NCI-H524 (cell line): Measurements from ENCODE around the gene BRD7.
A peak's percentile ranks its signal among the peaks of the same experiment; 100 is the strongest.
"Not testable (repeated sequence)": the region's sequence is repeated elsewhere in the genome, so short reads cannot be mapped to it uniquely, and the experiment has no call there.

ENCODE experiments used
- DNase-seq, 2 experiments: peaks; one replicate each; lab custom pipeline; 2025; lab: John Stamatoyannopoulos, UW

The BRD7 gene

DNA sequence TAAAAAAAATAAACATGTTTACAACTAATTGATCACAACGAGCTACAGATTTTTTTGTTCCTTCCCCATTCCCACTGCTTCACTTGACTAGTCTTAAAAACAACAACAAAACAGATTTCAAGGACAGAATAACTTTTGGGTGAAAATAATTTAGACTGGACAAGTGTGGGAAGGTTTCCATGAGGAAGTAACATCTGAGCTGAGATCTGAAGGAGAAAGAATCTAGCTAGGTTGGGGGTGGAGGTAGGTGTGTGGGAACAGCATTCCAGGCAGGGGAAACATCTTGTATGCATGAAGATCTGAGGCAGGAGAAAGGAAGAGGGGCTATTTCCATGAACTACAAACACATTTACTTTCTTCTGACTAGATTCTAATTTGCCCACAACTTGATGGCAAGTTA, 9.2 kb downstream of the BRD7 start:
- no peak for DNase-seq

DNA sequence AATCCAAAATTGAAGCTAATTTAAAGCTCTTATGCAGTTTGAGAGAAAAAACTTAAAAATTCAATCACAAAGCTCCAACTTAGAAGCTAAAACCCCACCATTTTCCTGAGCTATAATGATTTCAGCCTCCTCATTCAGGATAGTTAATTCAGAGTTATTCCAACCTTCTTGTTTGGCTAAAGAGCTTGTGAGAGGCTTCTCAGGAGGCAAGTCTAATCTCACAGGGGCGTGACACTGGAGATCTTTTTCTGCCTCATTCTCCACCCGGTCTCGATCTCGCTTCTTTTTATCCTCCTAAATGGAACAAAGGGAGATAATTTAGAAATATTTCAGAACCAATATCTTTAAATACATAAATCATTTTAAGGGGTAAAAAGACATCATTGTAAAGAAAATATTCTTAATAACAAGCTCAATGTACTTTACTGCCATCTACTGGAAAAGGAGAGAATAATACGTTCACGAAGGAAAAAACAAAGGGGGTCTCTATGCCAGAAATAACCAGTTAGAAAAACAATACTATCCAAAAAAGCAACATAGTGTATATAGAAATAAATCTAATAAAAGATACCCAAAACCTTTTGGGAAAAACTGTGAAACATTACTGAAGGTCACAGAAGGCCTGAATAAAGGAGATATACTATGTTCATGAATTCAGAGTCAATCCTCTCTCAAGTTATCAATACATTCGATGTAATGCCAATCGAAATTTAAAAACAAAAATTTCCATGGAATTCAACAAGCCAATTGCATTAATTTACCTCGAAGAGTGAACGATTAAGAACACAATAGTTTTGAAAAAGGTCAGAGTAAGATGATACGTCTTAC, 13.9 kb downstream of the BRD7 start:
- DNase-seq = peak in 1 of 2 experiments; percentile 26

DNA sequence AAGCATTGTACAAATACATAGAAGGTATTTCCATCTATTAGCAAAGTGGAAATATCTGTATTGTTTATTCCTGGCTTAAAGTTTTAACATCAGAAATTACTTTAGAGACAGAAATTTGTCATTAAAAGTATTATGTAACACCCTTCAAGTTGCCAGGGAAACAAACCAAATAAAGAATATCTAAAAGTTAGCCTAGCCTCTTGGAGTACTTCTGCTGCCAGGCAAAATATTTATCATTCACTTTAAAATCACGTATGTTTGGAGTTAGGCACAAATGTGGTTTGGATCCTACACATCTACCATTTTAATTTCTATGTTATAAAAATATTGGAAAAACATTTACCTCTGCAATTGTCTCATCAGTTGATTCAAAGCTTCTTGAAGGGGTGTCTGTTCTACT, 14.7 kb downstream of the BRD7 start:
- no peak for DNase-seq

DNA sequence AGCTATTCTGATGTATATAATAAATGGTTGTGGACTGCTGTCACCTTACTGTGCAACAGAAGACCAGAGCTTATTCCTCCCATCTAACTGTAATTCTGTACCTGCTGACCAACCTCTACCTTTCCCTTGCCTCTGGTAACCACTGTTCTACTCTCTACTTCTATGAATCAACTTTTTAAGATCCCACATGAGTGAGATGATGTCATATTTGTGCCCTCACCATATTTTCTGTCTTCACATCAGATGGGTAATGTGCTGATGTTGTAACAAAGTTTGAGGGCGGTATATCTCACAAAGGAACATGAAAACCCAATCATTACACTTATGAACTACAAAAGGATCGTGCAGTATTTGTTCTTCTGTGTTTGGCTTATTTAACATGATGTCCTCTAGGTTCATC, 16.8 kb downstream of the BRD7 start:
- no peak for DNase-seq

DNA sequence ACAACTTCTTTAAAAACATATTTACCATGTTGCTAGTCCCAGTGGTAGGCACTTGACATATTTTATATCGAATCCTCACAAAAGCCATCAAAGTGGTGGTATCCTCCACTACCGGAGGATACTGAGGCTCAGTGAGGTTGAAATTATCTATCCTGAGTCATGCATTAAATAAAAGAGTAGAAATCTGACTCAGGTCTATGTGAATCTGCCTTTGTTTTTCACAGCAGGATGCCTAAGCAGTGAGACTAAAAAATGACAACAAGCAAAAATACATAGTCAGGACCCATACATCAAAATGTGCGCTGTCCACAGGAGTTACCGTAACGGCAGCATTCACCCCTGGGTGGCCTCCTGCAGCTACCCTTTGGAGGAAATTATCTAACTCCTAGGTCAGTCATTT, 17.7 kb downstream of the BRD7 start:
- no peak for DNase-seq

- DNase-seq = not testable (repeated sequence)
Measured at GRCh38 chr16:50345210-50345609, 23.6 kb downstream of the BRD7 start.

DNA sequence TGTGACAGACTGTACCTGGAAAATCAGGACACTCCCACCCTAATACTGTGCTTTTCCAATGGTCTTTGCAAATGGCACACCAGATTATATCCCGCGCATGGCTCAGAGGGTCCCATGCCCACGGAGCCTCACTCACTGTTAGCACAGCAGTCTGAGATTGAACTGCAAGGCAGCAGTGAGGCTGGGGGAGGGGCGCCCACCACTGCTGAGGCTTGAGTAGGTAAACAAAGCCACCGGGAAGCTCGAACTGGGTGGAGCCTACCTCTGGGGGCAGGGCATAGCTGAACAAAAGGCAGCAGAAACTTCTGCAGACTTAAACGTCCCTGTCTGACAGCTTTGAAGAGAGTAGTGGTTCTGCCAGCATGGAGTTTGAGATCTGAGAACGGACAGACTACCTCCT, 25.2 kb downstream of the BRD7 start:
- not testable (repeated sequence) for DNase-seq

DNA sequence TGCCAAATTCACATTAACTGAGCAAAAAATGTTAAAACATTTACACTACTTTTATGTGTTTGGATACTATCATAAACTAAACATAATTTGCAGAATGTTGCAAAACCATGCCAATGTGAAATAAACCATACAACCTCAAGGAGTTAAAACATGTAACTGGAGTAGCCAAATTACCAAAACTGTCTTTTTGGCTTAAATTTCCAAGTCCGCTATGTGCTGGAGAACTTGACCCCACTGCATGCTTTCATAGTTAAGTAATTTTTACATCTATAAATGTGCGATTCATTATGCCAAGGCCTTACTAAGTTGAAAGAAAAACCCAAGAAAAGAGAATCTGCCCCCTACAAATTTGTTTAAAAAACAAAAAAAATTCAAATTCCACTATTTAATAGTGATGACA, 28.2 kb downstream of the BRD7 start:
- no peak for DNase-seq

GRCh38 chr16:50338371-50339231, 30.2 kb downstream of the BRD7 start:
- DNase-seq = no peak

DNA sequence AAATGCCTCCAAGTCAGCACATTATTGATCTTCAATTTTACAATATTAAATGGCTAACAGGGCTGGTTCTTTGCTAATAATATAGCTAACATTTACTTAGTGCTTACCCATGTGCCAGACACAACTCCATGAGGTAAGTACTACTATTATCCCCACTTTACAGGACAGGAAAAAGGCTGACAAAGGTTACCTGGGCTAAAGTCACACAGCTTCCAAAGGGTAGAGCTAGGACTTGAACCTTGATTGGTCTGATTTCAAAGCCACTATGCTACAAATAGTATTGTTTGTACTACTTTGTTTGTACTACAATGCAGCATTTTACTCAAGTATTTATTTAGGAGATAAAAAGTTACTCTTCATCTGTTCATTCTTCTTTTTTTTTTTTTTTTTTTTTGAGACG, 31.9 kb downstream of the BRD7 start:
- DNase-seq = no peak

DNA sequence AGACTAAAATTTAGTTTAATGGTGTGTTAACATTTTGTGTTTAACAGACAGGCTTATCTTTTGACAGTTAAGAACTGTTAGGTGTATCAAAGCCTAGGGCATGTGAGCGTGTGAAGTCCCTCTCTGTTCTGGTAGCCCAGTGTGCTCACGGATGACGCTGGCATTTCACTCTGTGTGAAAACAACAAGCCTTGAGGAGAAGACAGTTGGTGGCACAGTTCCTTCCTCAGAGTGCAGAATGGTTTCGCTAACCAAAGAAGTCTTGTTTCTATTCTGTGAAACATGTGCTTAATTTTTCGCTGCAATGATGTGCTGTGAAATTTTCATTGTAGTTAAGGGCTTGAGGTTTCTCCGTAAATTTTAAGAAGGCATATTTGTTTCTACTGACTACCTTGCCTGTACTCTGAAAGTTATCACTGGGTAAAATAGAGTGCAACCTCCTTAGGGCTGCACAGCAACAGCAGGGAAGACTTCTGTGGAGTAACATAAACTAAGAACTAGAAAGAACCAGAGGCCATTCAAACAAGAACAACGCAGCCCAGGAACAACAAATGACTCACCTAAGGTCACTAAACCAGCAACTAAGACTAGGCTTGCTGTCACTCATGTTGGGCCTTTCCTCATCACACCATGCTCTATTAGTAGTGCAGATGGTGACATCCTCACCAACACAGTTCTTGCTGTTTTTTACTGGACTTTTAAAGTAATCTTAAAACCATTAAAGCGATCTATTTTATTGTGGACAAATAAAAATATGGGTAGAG, 33.4 kb downstream of the BRD7 start:
- DNase-seq = no peak

- no peak for DNase-seq
Measured at GRCh38 chr16:50334106-50334975, 34.4 kb downstream of the BRD7 start.

DNA sequence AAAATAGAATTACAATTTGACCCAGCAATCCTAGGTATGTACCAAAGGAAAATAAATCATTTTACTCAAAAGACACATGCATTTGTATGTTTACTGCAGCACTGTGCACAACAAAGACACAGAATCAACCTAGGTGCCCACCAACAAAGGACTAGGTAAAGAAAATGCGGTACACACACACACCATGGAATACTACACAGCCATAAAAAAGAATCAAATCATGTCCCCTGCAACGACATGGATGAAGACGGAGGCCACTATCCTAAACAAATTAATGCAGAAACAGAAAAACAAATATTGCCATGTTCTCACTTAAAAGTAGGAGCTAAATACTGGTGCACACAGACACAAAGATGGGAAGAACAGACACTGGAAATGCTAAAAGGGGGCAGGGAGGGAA, 36.2 kb downstream of the BRD7 start:
- no peak for DNase-seq

DNA sequence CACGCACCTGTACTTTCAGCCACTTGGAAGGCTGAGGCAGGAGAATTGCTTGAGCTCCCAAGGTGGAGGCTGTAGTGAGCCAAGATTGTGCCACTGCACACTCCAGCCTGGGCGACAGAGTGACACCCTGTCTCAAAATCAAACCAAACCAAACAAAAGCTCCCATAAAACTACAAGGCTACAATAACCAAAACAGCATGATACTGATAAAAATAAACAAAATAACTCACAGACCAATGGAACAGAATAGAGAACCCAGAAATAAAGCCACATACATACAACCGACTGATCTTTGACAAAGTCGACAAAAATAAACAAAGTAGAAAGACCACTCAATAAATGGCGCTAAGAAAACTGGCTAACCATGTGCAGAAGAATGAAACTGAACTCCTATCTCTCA, 37.2 kb downstream of the BRD7 start:
- no peak for DNase-seq

- no peak for DNase-seq
Measured at GRCh38 chr16:50329446-50330189, 39.2 kb downstream of the BRD7 start.

DNA sequence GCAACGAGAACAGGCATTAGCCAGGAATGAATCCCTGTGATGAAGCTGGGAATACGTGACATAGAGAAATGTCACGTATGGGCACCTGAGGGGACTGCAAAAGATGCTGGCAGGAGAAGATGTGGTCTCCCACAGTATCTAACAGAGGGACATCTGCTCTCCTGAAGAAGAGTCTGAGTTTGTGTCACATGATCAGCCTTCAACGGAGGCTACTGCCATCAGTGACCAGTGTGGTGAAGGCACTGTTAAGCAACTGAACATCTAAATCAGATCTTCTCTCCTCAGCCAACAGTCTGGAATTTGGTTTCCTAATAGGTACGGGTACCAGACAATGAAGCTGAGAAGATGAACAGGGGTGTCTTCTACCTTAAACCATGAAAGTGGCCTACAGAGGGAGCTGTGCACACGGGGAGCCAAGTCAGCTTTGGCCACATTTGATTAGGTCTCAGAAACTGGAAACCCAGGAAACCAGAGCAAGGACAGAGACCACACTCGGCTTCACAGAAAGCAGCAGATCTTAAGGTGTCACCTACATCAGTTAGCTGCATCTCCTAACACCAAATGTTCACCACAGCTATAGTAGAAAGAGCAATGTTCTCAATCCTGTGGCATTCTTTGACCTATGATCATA, 41.8 kb downstream of the BRD7 start:
- peak; percentile 23 for DNase-seq

DNA sequence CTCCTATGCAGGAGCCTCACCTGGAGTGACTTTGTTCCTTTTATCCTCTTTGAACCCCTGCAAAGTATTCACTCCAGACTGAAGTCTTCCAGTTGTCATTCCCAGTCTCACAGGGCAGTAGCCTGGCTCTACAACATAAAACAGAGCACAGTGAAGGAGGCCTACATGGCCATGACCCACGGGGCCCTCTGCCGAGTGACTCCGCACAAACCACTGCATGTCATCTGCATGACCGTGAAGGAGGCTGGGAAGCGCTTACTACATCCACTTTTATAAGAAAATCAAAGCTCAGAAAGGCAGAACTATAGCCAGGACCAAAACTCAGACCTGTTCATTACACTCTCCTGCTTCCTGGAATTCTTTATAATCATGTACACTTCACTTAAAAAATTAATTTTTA, 42.5 kb downstream of the BRD7 start:
- no peak for DNase-seq

GRCh38 chr16:50324345-50324744, 44.4 kb downstream of the BRD7 start:
- DNase-seq = no peak

- DNase-seq = peak; percentile 41 to 80
Measured at GRCh38 chr16:50323335-50324011, 45.3 kb downstream of the BRD7 start.

DNA sequence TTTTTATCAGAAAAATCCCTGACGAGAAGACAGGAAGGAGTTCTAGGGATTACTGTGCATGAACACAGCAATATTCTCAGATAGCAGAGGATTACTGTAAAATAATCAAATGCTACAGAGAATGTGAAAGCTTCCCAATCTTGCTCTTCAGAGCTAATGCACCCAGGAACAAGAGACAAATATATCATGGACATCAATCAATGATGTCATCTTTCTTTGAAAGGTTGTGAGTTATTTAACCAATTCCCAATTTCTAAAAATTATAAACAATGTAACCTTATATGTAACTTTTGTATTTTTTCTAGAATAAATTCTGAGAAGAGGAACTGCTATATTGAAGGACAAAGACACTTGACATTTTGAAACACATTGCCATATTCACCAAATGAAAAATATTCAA, 46.5 kb downstream of the BRD7 start:
- no peak for DNase-seq
